Esophagus squamous epithelium (tissue), 5 donors: ENCODE data around the gene USP49. TPM values are rescaled to one million over a fixed set of nuclear protein-coding genes. Genes with fewer than 3 reads are reported as not detected.
A peak's percentile ranks its signal among the peaks of the same experiment; 100 is the strongest.

ENCODE experiments used
- DNase-seq: peaks from one replicate; lab custom pipeline; 2025; lab: John Stamatoyannopoulos, UW
- H3K27ac ChIP-seq, 4 donors: fragments of 200-600 bp; sonication (generic); one replicate each; pipeline ENCODE4 v1.5.1; 2016 to 2019; ENCODE audit warnings: mild to moderate bottlenecking in 1 of 4
- H3K27me3 ChIP-seq, 4 donors: fragments of 200-600 bp; sonication (generic); 1 replicate in 3 of 4; 2 replicates in 1 of 4; pipeline versions ENCODE4 v1.5.1 to v1.6.0; 2017 to 2021; ENCODE audit warnings: antibody characterized with exemption in 1 of 4
- H3K36me3 ChIP-seq, 3 donors: fragments of 200-600 bp; sonication (generic); one replicate each; pipeline ENCODE4 v1.5.1; 2016 to 2019
- H3K4me1 ChIP-seq, 3 donors: fragments of 200-600 bp; sonication (generic); one replicate each; pipeline ENCODE4 v1.5.1; 2017 to 2019
- H3K4me3 ChIP-seq, 4 donors: fragments of 200-600 bp; sonication (generic); 1 replicate in 3 of 4; 2 replicates in 1 of 4; pipeline ENCODE4 v1.5.1; 2016 to 2019; ENCODE audit warnings: mild to moderate bottlenecking in 2 of 4, moderate library complexity in 1 of 4
- H3K9me3 ChIP-seq, 3 donors: fragments of 200-600 bp; sonication (generic); one replicate each; pipeline ENCODE4 v1.5.1; 2016 to 2019
- POLR2A ChIP-seq, 4 donors: fragments of 450-650 bp; IDR thresholded peaks; one replicate each; pipeline ENCODE4 v1.6.1; 2017; ENCODE audit warnings: antibody characterized with exemption in 4 of 4, mild to moderate bottlenecking in 4 of 4, moderate library complexity in 3 of 4
- WGBS, 2 donors: methylation state at CpG; one replicate each; pipeline ENCODE4 v1.1.5; 2018; 5-methylcytosine and 5-hydroxymethylcytosine counted together
- intact Hi-C: fragments of 100-400 bp; cut with DNase I; formaldehyde crosslinking; loops from one replicate; pipeline ENCODE4 v1.15.0; 2022
- total RNA-seq, 4 donors: library from RNA; depleted of rRNA; stranded (reverse); fragments of >200 nt; gene quantifications; one replicate each; pipeline ENCODE4 v1.1.0, GENCODE V29; 2016
- TF ChIP-seq, protein P1 (sequence below), 6 experiments: fragments of 450-650 bp in 4 of 6; fragments of 200-600 bp in 2 of 6; sonication (generic) in 2 of 6; IDR thresholded peaks; one replicate each; pipeline ENCODE4 v1.5.1; 2016 to 2019; ENCODE audit warnings: antibody characterized with exemption in 6 of 6, mild to moderate bottlenecking in 4 of 6, moderate library complexity in 4 of 6
- donor health status: DM: yes; HTN: yes; CAD: no.

USP49 gene
- total RNA-seq, 4 donors from 2014 or later, result 1.4 to 2.7 (median 1.8) TPM

DNA sequence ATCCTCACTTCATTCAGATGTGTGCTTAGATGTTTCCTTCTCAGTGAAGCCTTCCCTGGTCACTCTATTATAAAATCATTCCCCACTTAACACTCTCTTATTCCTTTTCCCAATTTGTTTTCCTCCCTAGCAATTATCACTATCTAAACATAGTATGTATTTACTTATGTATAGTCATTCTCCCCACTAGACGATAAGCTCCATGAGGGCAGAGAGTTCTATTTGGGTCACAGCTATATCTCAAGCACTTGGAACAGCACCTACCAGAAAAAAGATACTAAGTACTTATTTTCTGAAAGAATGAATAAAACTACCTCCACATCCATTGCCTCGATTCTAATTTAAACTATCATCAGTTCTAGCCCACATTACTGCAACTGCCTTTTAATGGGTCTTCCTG is 36.5 kb downstream of the USP49 start:
- 97 to 98% methylated on average over 2 of the region's 2 CpGs for whole genome bisulfite sequencing, 2 donors
- TF ChIP-seq POLR2A (IDR thresholded peaks at IDR 0.05), result no peak
- TF ChIP-seq, protein P1, sequence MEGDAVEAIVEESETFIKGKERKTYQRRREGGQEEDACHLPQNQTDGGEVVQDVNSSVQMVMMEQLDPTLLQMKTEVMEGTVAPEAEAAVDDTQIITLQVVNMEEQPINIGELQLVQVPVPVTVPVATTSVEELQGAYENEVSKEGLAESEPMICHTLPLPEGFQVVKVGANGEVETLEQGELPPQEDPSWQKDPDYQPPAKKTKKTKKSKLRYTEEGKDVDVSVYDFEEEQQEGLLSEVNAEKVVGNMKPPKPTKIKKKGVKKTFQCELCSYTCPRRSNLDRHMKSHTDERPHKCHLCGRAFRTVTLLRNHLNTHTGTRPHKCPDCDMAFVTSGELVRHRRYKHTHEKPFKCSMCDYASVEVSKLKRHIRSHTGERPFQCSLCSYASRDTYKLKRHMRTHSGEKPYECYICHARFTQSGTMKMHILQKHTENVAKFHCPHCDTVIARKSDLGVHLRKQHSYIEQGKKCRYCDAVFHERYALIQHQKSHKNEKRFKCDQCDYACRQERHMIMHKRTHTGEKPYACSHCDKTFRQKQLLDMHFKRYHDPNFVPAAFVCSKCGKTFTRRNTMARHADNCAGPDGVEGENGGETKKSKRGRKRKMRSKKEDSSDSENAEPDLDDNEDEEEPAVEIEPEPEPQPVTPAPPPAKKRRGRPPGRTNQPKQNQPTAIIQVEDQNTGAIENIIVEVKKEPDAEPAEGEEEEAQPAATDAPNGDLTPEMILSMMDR (IDR thresholded peaks at IDR 0.05), result no peak
- no peak overlapping the region for H3K4me3 ChIP-seq
- DNase-seq, result no peak
- H3K4me1 ChIP-seq, result no peaks in the 10 kb centered on the region
- H3K27me3 ChIP-seq, result no peaks in the 10 kb centered on the region
- no peak overlapping the region for H3K27ac ChIP-seq
- intact Hi-C loops, result no loop called here
- no peaks in the 10 kb centered on the region for H3K36me3 ChIP-seq
- no peaks in the 10 kb centered on the region for H3K9me3 ChIP-seq

DNA sequence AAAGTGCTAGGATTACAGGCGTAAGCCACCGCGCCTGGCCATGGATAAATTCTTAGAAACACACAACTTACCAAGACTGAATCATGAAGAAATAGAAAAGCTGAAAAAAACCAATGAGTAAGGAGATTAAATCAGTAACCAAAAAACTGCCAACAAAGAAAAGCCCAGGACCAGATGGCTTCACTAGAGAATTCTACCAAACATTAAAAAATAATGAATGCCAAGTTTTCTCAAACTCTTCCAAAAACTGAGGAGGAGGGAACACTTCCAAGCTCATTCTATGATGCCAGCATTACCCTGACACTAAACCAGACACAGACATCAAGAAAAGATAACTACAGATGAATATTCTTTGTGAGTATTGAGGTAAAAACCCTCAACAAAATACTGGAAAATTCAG is 44.3 kb downstream of the USP49 start:
- no peaks in the 10 kb centered on the region for H3K27me3 ChIP-seq
- peaks cover 0 to 14% (median 6%) of the 10 kb centered on the region in 3 donors for H3K4me1 ChIP-seq
- no peaks in the 10 kb centered on the region for H3K36me3 ChIP-seq
- DNase-seq, result no peak
- WGBS, 2 donors, result 97% methylated on average over 3 of the region's 3 CpGs; no CpG with 5 or more reads in 1 of the 2 donors
- TF ChIP-seq, protein P1 (IDR thresholded peaks at IDR 0.05), result no peak
- no peak for TF ChIP-seq POLR2A (IDR thresholded peaks at IDR 0.05)
- H3K4me3 ChIP-seq, result no peak overlapping the region
- intact Hi-C loops, result no loop called here
- H3K27ac ChIP-seq, result no peak overlapping the region
- no peaks in the 10 kb centered on the region for H3K9me3 ChIP-seq

DNA sequence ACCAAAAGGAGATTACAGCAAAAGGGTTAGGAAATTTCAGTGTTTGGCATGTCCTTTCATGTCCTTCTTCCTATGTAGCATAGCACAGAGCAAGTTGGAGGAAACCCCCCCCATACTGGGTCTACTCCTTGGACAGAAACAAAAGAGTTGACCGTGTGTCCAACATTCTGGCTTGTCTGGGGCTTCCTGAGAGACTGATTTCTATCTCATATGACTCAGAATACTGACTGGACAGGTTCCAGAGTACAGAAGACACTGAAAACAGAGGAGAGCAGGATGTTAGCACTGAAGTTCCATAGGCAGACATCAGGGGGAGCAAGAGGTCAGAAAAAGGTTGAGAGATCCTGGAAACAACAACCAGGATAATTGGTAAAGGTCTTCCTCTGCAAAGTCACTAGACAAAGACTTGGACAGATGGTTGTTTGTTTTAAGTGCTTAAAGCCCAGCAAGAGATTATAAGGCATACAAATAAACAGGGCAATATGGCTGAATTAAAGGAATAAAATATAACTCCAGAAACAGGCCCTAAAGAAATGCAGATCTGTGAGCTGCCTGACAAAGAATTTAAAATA is 48.4 kb downstream of the USP49 start:
- Histone ChIP-seq H3K36me3 (no peaks in the 10 kb centered on the region), H3K27ac (peak overlapping the region; percentile 11 to 72 (median 44)), H3K27me3 (no peaks in the 10 kb centered on the region), H3K9me3 (no peaks in the 10 kb centered on the region), H3K4me3 (no peak overlapping the region), H3K4me1 (peaks cover 0 to 15% (median 6%) of the 10 kb centered on the region in 3 donors)
- DNase-seq, result no peak
- 0% methylated on average over 1 of the region's 1 CpG for WGBS, 2 donors
- intact Hi-C loops, result loop anchor here (5.0 kb wide), 1 partner anchor 196 kb away; no protein-coding TSS in a partner anchor
- no peak for TF ChIP-seq POLR2A (IDR thresholded peaks at IDR 0.05)
- TF ChIP-seq, protein P1 (IDR thresholded peaks at IDR 0.05), result peak; percentile 47 to 91 (median 81)

DNA sequence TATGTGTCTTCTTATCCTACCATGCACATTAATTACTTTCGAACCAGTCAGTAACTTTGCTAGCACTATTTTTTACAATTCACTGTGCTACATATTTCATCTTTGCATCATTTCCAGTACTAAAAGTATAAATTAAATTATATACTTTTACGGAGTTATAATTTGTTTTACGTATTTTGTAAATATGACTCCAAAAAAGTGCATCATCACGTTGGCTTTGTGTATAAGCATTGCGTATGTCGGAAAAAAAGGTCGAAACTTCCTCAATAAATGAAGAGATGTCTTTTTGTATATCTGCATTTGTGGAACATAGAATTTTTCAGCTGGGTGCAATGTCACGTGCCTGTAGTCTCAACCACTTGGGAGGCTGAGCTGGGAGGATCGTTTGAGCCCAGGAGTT is 52.0 kb downstream of the USP49 start:
- TF ChIP-seq, protein P1 (IDR thresholded peaks at IDR 0.05), result no peak
- no peak for TF ChIP-seq POLR2A (IDR thresholded peaks at IDR 0.05)
- Histone ChIP-seq H3K4me1 (peaks cover 0 to 15% (median 6%) of the 10 kb centered on the region in 3 donors), H3K27ac (no peak overlapping the region), H3K36me3 (no peaks in the 10 kb centered on the region), H3K9me3 (no peaks in the 10 kb centered on the region), H3K4me3 (no peak overlapping the region), H3K27me3 (no peaks in the 10 kb centered on the region)
- intact Hi-C loops, result no loop called here
- WGBS, 2 donors, result 93% methylated on average over 9 of the region's 9 CpGs
- no peak for DNase-seq

DNA sequence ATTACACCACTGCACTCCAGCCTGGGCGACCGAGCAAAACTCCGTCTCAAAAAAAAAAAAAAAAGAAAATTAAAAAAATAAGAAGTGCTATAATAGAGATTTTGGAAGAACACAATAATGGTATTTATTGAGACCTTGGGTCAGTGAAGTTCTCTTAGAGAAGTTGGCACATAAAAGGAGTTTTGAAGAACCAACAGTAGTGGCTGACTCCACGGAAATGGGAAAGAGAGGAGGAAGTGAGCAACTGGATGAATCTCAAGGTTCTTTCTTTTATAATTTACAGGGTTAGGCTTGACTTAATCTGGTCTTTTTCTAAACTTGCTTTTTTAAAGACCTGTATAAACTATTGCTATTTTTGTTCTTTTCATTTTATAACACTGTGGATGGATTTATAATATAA is 54.8 kb downstream of the USP49 start:
- Histone ChIP-seq H3K36me3 (no peaks in the 10 kb centered on the region), H3K27ac (no peak overlapping the region), H3K9me3 (no peaks in the 10 kb centered on the region), H3K4me1 (no peaks in the 10 kb centered on the region), H3K4me3 (no peak overlapping the region), H3K27me3 (no peaks in the 10 kb centered on the region)
- intact Hi-C loops, result no loop called here
- WGBS, 2 donors, result 89 to 91% methylated on average over 4 of the region's 4 CpGs
- no peak for TF ChIP-seq POLR2A (IDR thresholded peaks at IDR 0.05)
- TF ChIP-seq, protein P1 (IDR thresholded peaks at IDR 0.05), result no peak
- no peak for DNase-seq
